ENCODE results near the gene CLTB.
"Not testable (repeated sequence)": the region's sequence is repeated elsewhere in the genome, so short reads cannot be mapped to it uniquely, and the experiment has no call there.

Gene CLTB

GRCh38 chr5:176412517-176413254 lies 3.7 kb downstream of the CLTB start:
- DNase-seq (ENCODE audit: low read depth), result no peak
- H3K4me3 ChIP-seq (ENCODE audit: low read depth, low read length), result no peak overlapping the region
- in situ Hi-C loops (cut with HindIII; ENCODE audit: low sequenced_read_pairs), result no loop called here
- no peak for TF ChIP-seq CTCF (IDR thresholded peaks at IDR 0.05; ENCODE audit: low read depth, low read length, missing control alignments)

- H3K4me3 ChIP-seq (ENCODE audit: low read depth, low read length), result no peak overlapping the region
- no peak for TF ChIP-seq CTCF (IDR thresholded peaks at IDR 0.05; ENCODE audit: low read depth, low read length, missing control alignments)
- DNase-seq (ENCODE audit: low read depth), result no peak
- in situ Hi-C loops (cut with HindIII; ENCODE audit: low sequenced_read_pairs), result no loop called here
Measured at GRCh38 chr5:176410486-176411180, 5.7 kb downstream of the CLTB start.

GRCh38 chr5:176409765-176410164 lies 6.6 kb downstream of the CLTB start:
- in situ Hi-C loops (cut with HindIII; ENCODE audit: low sequenced_read_pairs), result no loop called here
- TF ChIP-seq CTCF (IDR thresholded peaks at IDR 0.05; ENCODE audit: low read depth, low read length, missing control alignments), result no peak
- H3K4me3 ChIP-seq (ENCODE audit: low read depth, low read length), result no peak overlapping the region
- DNase-seq (ENCODE audit: low read depth), result no peak

GRCh38 chr5:176408590-176408989 lies 7.7 kb downstream of the CLTB start:
- no peak overlapping the region for H3K4me3 ChIP-seq (ENCODE audit: low read depth, low read length)
- DNase-seq (ENCODE audit: low read depth), result no peak
- in situ Hi-C loops (cut with HindIII; ENCODE audit: low sequenced_read_pairs), result no loop called here
- no peak for TF ChIP-seq CTCF (IDR thresholded peaks at IDR 0.05; ENCODE audit: low read depth, low read length, missing control alignments)

- H3K4me3 ChIP-seq (ENCODE audit: low read depth, low read length); in situ Hi-C loops (cut with HindIII; ENCODE audit: low sequenced_read_pairs); DNase-seq (ENCODE audit: low read depth): not testable (repeated sequence)
Measured at GRCh38 chr5:176408252-176408573, 8.1 kb downstream of the CLTB start.

GRCh38 chr5:176407456-176408251 lies 8.7 kb downstream of the CLTB start:
- DNase-seq (ENCODE audit: low read depth), result no peak

More at GRCh38 chr5:176407456-176408251, 8.7 kb downstream of the CLTB start:
- H3K4me3 ChIP-seq (ENCODE audit: low read depth, low read length), result no peak overlapping the region
- in situ Hi-C loops (cut with HindIII; ENCODE audit: low sequenced_read_pairs), result no loop called here
- no peak for TF ChIP-seq CTCF (IDR thresholded peaks at IDR 0.05; ENCODE audit: low read depth, low read length, missing control alignments)
